ENCODE data around the gene GRK5.

The GRK5 gene

DNA sequence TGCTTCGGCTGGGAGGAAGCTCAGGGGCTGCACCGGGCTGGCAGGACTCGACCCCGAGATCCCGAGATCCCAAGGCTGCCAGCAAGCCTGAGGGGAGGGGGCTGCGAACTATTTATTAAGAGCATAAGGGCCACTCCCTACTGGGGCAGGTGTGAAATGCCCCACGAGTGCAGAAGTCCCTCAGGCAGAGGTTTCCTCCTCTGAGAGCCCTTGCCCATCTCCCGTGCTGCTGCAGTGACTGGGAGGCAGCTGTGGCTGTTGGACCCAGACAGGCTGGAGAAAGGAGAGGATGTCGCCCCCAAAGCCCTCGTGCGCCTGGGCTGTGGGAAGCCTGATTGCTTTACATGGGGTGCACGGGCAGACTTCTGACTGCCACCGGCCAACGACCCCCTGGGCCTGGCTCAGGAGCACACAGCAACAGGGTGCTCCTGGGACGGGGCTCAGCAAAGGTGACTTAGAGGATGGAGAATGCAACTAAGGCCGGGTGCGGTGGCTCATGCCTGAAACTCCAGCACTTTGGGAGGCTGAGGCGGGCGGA, 295.3 kb downstream of the GRK5 start:
- ChIA-PET CTCF (no interaction called here), POLR2A (ENCODE audit: low non-redundant PET) (no interaction called here)
- DNase-seq (ENCODE audit: low spot score), result no peak
- no peak overlapping the region for H3K27ac ChIP-seq
- TF ChIP-seq, protein P1, sequence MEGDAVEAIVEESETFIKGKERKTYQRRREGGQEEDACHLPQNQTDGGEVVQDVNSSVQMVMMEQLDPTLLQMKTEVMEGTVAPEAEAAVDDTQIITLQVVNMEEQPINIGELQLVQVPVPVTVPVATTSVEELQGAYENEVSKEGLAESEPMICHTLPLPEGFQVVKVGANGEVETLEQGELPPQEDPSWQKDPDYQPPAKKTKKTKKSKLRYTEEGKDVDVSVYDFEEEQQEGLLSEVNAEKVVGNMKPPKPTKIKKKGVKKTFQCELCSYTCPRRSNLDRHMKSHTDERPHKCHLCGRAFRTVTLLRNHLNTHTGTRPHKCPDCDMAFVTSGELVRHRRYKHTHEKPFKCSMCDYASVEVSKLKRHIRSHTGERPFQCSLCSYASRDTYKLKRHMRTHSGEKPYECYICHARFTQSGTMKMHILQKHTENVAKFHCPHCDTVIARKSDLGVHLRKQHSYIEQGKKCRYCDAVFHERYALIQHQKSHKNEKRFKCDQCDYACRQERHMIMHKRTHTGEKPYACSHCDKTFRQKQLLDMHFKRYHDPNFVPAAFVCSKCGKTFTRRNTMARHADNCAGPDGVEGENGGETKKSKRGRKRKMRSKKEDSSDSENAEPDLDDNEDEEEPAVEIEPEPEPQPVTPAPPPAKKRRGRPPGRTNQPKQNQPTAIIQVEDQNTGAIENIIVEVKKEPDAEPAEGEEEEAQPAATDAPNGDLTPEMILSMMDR (conservative IDR thresholded peaks at IDR 0.05; ENCODE audit: low read depth), result no peak

DNA sequence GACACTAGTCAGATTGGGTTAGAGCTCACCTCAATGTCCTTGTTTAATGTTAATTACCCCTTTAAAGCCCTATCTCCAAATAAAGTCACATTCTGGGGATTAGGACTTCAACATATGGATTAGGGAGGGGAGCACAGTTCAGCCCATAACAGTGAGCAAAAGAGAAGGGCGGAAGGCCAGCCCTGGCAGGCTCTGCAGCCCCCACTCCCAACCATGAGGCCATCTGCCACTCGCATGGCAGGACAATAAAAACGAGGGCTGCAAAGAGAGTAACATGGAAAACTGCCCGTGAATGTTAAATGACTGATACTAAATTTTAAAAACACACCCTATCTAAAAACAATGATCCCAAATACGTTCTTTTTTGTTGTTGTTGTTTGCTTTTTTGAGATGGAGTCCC, 296.4 kb downstream of the GRK5 start:
- POLR2A ChIA-PET (ENCODE audit: low non-redundant PET), result no interaction called here
- no peak overlapping the region for H3K27ac ChIP-seq

DNA sequence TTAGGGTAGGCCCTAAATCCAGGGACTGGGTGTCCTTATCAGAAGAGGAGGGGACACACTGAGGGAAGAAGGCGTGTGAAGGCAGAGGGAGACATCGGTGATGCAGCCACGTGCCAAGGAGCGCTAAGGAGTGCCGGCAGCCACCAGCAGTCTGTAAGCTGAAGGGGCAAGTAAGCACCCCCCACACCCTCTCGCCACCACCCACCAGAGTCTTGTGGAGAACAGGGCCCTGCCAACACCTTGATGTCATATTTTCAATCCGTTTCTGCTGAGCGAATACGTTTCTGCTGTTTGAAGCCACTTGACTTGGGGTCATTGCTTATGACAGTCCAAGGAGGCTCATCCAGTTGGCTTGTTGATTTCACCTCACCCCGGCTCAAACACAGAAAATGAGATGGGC, 297.3 kb downstream of the GRK5 start:
- ChIA-PET CTCF (no interaction called here), POLR2A (ENCODE audit: low non-redundant PET) (no interaction called here)
- DNase-seq (ENCODE audit: low spot score), result no peak
- TF ChIP-seq, protein P1 (conservative IDR thresholded peaks at IDR 0.05; ENCODE audit: low read depth), result no peak
- H3K27ac ChIP-seq, result no peak overlapping the region

More for the DNA sequence above, 296.4 kb downstream of the GRK5 start:
- TF ChIP-seq, protein P1 (conservative IDR thresholded peaks at IDR 0.05; ENCODE audit: low read depth), result no peak
- DNase-seq (ENCODE audit: low spot score), result no peak
- CTCF ChIA-PET, result no interaction called here

DNA sequence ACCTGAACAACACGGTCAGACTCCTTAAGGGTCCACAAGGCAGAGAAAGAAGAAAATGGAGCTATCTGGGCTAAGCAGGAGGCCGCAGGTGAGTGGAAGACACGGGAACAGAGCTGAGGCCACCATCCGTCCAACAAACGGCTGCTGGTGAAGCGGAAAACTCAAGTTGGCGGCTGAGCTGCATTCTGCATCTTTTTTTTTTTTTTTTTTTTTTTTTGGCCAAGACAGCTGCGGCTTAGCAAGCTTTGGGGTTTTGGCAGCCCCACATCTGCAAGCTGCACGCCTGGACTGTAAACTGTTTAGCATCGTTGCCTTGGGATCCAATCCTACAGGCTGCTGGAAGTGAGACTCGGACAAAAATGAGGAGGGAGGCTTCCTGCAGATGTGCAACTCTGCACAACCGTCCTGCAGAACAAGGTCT, 297.8 kb downstream of the GRK5 start:
- H3K27ac ChIP-seq, result no peak overlapping the region
- ChIA-PET POLR2A (ENCODE audit: low non-redundant PET) (no interaction called here), CTCF (interaction anchor here (0.7 kb wide), 1 partner anchor 15 kb away, joined by 3 read pairs; no protein-coding TSS in a partner anchor)
- TF ChIP-seq, protein P1 (conservative IDR thresholded peaks at IDR 0.05; ENCODE audit: low read depth), result no peak
- no peak for DNase-seq (ENCODE audit: low spot score)
